HCT116 (cell line): Measurements from ENCODE around the gene LIN7B. TPM values are rescaled to one million over a fixed set of nuclear protein-coding genes. Genes with fewer than 3 reads are reported as not detected.

ENCODE experiments used
- ATAC-seq: fragments of 200-7000 bp; cut with Tn5 transposase; 2 replicates; pipeline ENCODE4 v1.9.1; 2020; ENCODE audit warnings: mild to moderate bottlenecking, moderate library complexity
- BruUV-seq: library from RNA; stranded (reverse); fragments of 400-500 nt; replicated peaks from 2 replicates; lab custom pipeline; 2021; lab: Mats Ljungman, UMichigan
- CTCF ChIA-PET: fragments of 300-600 bp; sonication (Branson Sonifier 250); formaldehyde crosslinking; loops from one replicate; lab custom pipeline; 2021; ENCODE audit warnings: antibody characterized with exemption; lab: Charles Lee
- POLR2A ChIA-PET: fragments of 300-600, 350-600 bp; sonication (Branson Sonifier 250); formaldehyde crosslinking; loops from one replicate; lab custom pipeline; 2021; ENCODE audit warnings: antibody characterized with exemption; lab: Charles Lee
- RAD21 ChIA-PET, 2 experiments: fragments of 300-600 bp; sonication (Branson Sonifier 250); formaldehyde crosslinking; loops; one replicate each; lab custom pipeline; 2023; ENCODE audit warnings: low total read pairs in 2 of 2; ENCODE audit not compliant: uncharacterized antibody in 2 of 2, unreplicated experiment in 2 of 2, low non-redundant PET in 1 of 2; lab: Charles Lee
- DNase-seq: peaks from one replicate; pipeline ENCODE4 v3.0.0-alpha.2; 2010; ENCODE audit warnings: low read depth, low spot score
- H2AFZ ChIP-seq: fragments of 200-600 bp; shearing (Covaris generic), sonication (generic); 2 replicates; pipeline ENCODE4 v1.6.1; 2017; ENCODE audit warnings: low read depth, mixed run types, mixed read lengths, antibody characterized with exemption, low read length; ENCODE audit not compliant: poor library complexity, severe bottlenecking
- H3K27ac ChIP-seq: 2 replicates; pipeline ENCODE4 v1.5.1; 2012; ENCODE audit warnings: low read depth, low read length
- H3K27me3 ChIP-seq: fragments of 200-600 bp; sonication (generic); 2 replicates; pipeline ENCODE4 v1.6.1; 2016; ENCODE audit warnings: mixed run types, low read length, mixed read lengths; ENCODE audit not compliant: insufficient read depth
- H3K36me3 ChIP-seq, 2 experiments: fragments of 200-500 bp in 1 of 2; fragments of 200-600 bp in 1 of 2; sonication (Bioruptor generic) in 1 of 2; sonication (generic) in 1 of 2; 2 replicates each; pipeline versions ENCODE4 v1.5.1 to v1.6.1; 2014 to 2016; ENCODE audit warnings: low read length in 2 of 2, inconsistent platforms in 1 of 2, mixed read lengths in 1 of 2, mixed run types in 1 of 2; ENCODE audit not compliant: insufficient read depth in 2 of 2, control insufficient read depth in 1 of 2
- H3K4me1 ChIP-seq, 2 experiments: fragments of 200-600 bp in 1 of 2; sonication (generic) in 1 of 2; 2 replicates each; pipeline versions ENCODE4 v1.5.1 to v1.6.1; 2012 to 2017; ENCODE audit warnings: low read length in 2 of 2, inconsistent platforms in 1 of 2, mild to moderate bottlenecking in 1 of 2, mixed read lengths in 1 of 2, mixed run types in 1 of 2, moderate library complexity in 1 of 2; ENCODE audit not compliant: insufficient read depth in 2 of 2, control insufficient read depth in 1 of 2
- H3K4me2 ChIP-seq: fragments of 200-600 bp; sonication (generic); 2 replicates; pipeline ENCODE4 v1.6.1; 2017; ENCODE audit warnings: mixed run types, low read length, mixed read lengths
- H3K4me3 ChIP-seq, 2 experiments: fragments of 200-600 bp in 1 of 2; sonication (generic) in 1 of 2; replicated peaks in 1 of 2; 2 replicates each; pipeline ENCODE4 v1.5.1; 2011 to 2016; ENCODE audit warnings: low read length in 2 of 2, control low read depth in 1 of 2, low read depth in 1 of 2, mild to moderate bottlenecking in 1 of 2, mixed read lengths in 1 of 2, mixed run types in 1 of 2
- H3K79me2 ChIP-seq: fragments of 200-600 bp; sonication (generic); 2 replicates; pipeline ENCODE4 v1.6.1; 2017; ENCODE audit warnings: mild to moderate bottlenecking, mixed run types, low read length, moderate library complexity, mixed read lengths; ENCODE audit not compliant: insufficient read depth
- H3K9ac ChIP-seq: fragments of 200-600 bp; sonication (generic); 2 replicates; pipeline ENCODE4 v1.6.1; 2016; ENCODE audit warnings: low read length, mixed read lengths
- H3K9me2 ChIP-seq: fragments of 200-600 bp; sonication (generic), shearing (Covaris generic); 2 replicates; pipeline ENCODE4 v1.6.1; 2017; ENCODE audit warnings: mixed run types, mild to moderate bottlenecking, moderate library complexity; ENCODE audit not compliant: insufficient read depth
- H3K9me3 ChIP-seq, 2 experiments: fragments of 200-500 bp in 1 of 2; fragments of 200-600 bp in 1 of 2; sonication (Bioruptor generic) in 1 of 2; sonication (generic) in 1 of 2; 2 replicates each; pipeline ENCODE4 v1.6.1; 2014 to 2017; ENCODE audit warnings: low read length in 2 of 2, mixed read lengths in 2 of 2, inconsistent platforms in 1 of 2, low read depth in 1 of 2, mild to moderate bottlenecking in 1 of 2, mixed run types in 1 of 2, moderate library complexity in 1 of 2; ENCODE audit not compliant: control insufficient read depth in 1 of 2, insufficient read depth in 1 of 2
- H4K20me1 ChIP-seq: fragments of 200-600 bp; sonication (generic), shearing (Covaris generic); 2 replicates; pipeline ENCODE4 v1.6.1; 2017; ENCODE audit warnings: mixed run types, mild to moderate bottlenecking, moderate library complexity; ENCODE audit not compliant: insufficient read depth
- CEBPB ChIP-seq: IDR thresholded peaks from 2 replicates; pipeline ENCODE4 v1.6.1; 2012; ENCODE audit warnings: low read depth
- FOSL1 ChIP-seq: IDR thresholded peaks from 2 replicates; pipeline ENCODE4 v1.6.1; 2012; ENCODE audit warnings: low read depth
- POLR2A ChIP-seq: IDR thresholded peaks from 2 replicates; pipeline ENCODE4 v1.7.0; 2011; ENCODE audit warnings: borderline replicate concordance; ENCODE audit not compliant: insufficient read depth, insufficient read length; ENCODE audit errors: extremely low read depth
- SIN3A ChIP-seq: IDR thresholded peaks from 2 replicates; pipeline ENCODE4 v1.6.1; 2012; ENCODE audit warnings: low read depth
- ZFX ChIP-seq: fragments of 450-650 bp; IDR thresholded peaks from 2 replicates; pipeline ENCODE4 v1.6.1; 2017
- ZNF274 ChIP-seq: fragments of 200-500 bp; sonication (Bioruptor generic); IDR thresholded peaks from 2 replicates; pipeline ENCODE4 v1.6.1; 2014; ENCODE audit warnings: mild to moderate bottlenecking, low read depth, low read length, inconsistent platforms
- intact Hi-C: fragments of 100-400 bp; cut with micrococcal nuclease; formaldehyde crosslinking; loops from 2 replicates; pipeline ENCODE4 v1.10.0; 2022
- total RNA-seq: library from RNA; stranded (reverse); gene quantifications from one replicate; pipeline ENCODE4 v1.2.1, GENCODE V29; 2021; ENCODE audit not compliant: unreplicated experiment
- TF ChIP-seq, protein P1 (sequence below): IDR thresholded peaks from 2 replicates; pipeline ENCODE4 v1.6.1; 2012

The LIN7B gene
- total RNA-seq, 1 experiment from 2014 or later: 7.2 TPM

DNA sequence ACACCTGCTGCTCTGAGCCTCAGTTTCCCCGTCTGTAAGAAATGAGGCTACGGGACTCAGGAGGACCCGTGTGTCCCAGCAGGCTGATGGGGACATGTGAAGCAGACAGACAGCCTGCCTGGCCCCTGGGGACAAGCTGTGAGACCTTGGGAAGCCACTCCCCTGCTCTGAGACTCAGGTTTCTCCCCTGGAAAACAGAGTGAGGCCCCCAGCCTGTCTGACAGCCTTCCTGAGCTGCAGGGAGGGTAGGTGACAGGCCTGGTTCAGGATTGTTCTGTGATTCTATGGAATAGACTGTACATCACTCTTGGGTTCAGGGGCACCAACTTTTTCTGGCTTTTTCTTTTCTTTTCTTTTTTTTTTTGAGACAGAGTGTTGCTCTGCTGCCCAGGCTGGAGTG lies 46.6 kb upstream of the LIN7B start:
- no peaks in the 10 kb centered on the region for H4K20me1 ChIP-seq
- intact Hi-C loops: no loop called here

DNA sequence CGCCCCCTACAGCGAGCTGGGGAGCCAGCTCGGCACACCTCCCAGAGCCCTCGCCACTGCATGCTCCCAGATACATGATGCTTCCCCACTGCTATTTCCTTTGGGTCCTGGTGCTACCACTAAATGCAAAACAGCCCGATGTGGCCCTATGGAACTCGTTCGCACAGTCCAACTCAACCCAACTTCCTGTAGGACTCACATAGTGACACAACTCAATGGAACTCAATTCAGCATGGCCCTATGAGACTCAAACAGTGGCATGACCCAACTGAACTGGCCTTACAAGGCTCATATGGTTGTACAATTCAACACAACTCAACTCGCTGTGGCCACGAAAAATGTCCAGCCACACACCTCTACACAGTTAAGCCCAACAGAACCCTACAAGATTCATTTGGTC lies 45.1 kb upstream of the LIN7B start:
- H3K79me2 ChIP-seq: no peaks in the 10 kb centered on the region
- intact Hi-C loops: no loop called here
- no peak overlapping the region for H3K4me2 ChIP-seq
- no peaks in the 10 kb centered on the region for H3K27me3 ChIP-seq
- no peaks in the 10 kb centered on the region for H3K9me2 ChIP-seq
- H3K4me3 ChIP-seq: no peak overlapping the region
- ATAC-seq: no peak
- peaks cover 24 to 43% of the 10 kb centered on the region in 2 experiments for H3K4me1 ChIP-seq
- ChIA-PET RAD21 (no interaction called here), POLR2A (no interaction called here), CTCF (no interaction called here)
- BruUV-seq: no TSS peak
- no peak for TF ChIP-seq SIN3A
- TF ChIP-seq, protein P1, sequence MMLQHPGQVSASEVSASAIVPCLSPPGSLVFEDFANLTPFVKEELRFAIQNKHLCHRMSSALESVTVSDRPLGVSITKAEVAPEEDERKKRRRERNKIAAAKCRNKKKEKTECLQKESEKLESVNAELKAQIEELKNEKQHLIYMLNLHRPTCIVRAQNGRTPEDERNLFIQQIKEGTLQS: no peak
- H2AFZ ChIP-seq: no peak overlapping the region
- no peaks in the 10 kb centered on the region for H4K20me1 ChIP-seq
- H3K9ac ChIP-seq: no peak overlapping the region
- H3K36me3 ChIP-seq: no peaks in the 10 kb centered on the region
- no peak for DNase-seq
- H3K9me3 ChIP-seq: no peaks in the 10 kb centered on the region
- no peak overlapping the region for H3K27ac ChIP-seq

More for the DNA sequence above, 46.6 kb upstream of the LIN7B start:
- no peak for DNase-seq
- Histone ChIP-seq H3K79me2 (no peaks in the 10 kb centered on the region), H3K9ac (no peak overlapping the region), H3K4me1 (peaks cover 30 to 50% of the 10 kb centered on the region in 2 experiments), H3K4me3 (no peak overlapping the region), H3K27ac (no peak overlapping the region), H3K4me2 (no peak overlapping the region; the same call in 1 of the 2 replicates), H3K27me3 (no peaks in the 10 kb centered on the region), H3K9me3 (no peaks in the 10 kb centered on the region), H3K9me2 (no peaks in the 10 kb centered on the region), H3K36me3 (no peaks in the 10 kb centered on the region), H2AFZ (no peak overlapping the region)
- ChIA-PET CTCF (no interaction called here), POLR2A (interaction anchor here (0.6 kb wide), 1 partner anchor 32 kb away, joined by 3 read pairs; no protein-coding TSS in a partner anchor), RAD21 (no interaction called here)
- ATAC-seq: no peak
- no TSS peak for BruUV-seq
- TF ChIP-seq ZNF274 (no peak), POLR2A (no peak), ZFX (no peak), FOSL1 (no peak), CEBPB (no peak)
- TF ChIP-seq, all 23 proteins: peak for 0
